Neural progenitor cell (in vitro differentiated cells): ENCODE results near the gene TOGARAM2.

Experiments
- EZH2 ChIP-seq: fragments of 200-600 bp; sonication (generic); IDR thresholded peaks from 2 replicates; pipeline ENCODE4 v1.6.1; 2017; ENCODE audit warnings: antibody characterized with exemption, mild to moderate bottlenecking, moderate library complexity
- TF ChIP-seq, protein P1 (sequence below): fragments of 200-600 bp; sonication (generic); IDR thresholded peaks from 2 replicates; pipeline ENCODE4 v1.5.1; 2017; ENCODE audit warnings: antibody characterized with exemption, mild to moderate bottlenecking

DNA sequence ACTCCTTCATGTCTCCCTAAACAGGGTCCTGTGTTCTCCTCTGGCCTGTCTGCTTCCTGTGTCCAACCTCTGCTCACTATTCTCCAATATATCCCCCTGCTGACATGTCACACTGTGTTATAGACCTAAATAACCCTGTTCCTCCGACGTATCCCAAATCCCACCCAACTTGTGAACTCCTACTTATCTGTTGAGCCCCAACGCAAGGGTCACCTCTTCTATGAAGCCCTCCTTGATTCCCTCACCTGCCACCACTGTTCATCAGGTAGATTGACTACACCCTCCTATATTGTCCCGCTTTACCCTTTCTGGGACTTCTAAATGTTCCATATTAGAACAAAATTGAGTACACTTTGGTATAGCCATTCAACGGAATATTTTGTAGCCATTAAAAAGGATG is 51.1 kb downstream of the TOGARAM2 start:
- TF ChIP-seq, protein P1, sequence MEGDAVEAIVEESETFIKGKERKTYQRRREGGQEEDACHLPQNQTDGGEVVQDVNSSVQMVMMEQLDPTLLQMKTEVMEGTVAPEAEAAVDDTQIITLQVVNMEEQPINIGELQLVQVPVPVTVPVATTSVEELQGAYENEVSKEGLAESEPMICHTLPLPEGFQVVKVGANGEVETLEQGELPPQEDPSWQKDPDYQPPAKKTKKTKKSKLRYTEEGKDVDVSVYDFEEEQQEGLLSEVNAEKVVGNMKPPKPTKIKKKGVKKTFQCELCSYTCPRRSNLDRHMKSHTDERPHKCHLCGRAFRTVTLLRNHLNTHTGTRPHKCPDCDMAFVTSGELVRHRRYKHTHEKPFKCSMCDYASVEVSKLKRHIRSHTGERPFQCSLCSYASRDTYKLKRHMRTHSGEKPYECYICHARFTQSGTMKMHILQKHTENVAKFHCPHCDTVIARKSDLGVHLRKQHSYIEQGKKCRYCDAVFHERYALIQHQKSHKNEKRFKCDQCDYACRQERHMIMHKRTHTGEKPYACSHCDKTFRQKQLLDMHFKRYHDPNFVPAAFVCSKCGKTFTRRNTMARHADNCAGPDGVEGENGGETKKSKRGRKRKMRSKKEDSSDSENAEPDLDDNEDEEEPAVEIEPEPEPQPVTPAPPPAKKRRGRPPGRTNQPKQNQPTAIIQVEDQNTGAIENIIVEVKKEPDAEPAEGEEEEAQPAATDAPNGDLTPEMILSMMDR, result no peak
- TF ChIP-seq EZH2, result no peak
